NCI-H128 (cell line): ENCODE data around the gene MAN1A1.

ENCODE experiments used
- DNase-seq: peaks from one replicate; lab custom pipeline; 2025; ENCODE audit not compliant: unreplicated experiment; lab: John Stamatoyannopoulos, UW

The MAN1A1 gene

DNA sequence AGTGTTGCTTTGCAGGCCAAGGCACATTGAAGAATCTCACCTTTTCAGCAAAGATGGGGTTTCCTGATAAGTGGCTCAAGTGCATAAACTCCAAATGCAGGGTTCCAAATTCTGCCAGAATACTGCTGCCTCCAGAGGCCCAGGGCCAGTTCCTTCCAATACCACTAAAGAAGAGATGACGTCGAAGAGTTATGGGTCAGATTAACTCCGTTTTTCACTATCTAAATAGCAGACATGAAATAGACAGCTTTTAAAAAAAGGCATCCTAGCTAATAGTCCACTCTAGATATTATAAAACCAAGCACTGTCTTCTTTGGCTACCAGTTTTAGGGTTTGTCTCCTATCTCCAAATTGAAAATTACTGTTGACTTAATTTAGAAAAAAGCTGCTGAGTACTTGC lies 144.8 kb downstream of the MAN1A1 start:
- DNase-seq = no peak

DNA sequence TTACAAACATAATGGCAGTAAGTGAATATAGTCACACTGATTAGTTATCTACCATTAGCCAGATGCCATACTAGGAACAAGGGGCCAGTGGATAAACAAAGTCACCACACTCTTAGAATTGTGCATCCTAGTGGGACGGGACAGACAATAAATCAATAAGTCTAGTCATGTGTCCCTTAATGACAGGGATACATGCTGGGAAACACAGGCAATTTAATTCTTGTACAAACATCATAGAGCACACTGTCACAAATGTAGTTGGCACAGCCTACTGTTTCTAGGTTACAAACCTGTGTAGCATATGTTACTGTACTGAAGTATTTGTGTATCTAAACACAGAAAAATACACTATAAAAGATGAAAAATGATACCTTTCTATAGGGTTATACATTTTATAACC lies 148.1 kb downstream of the MAN1A1 start:
- DNase-seq = no peak

DNA sequence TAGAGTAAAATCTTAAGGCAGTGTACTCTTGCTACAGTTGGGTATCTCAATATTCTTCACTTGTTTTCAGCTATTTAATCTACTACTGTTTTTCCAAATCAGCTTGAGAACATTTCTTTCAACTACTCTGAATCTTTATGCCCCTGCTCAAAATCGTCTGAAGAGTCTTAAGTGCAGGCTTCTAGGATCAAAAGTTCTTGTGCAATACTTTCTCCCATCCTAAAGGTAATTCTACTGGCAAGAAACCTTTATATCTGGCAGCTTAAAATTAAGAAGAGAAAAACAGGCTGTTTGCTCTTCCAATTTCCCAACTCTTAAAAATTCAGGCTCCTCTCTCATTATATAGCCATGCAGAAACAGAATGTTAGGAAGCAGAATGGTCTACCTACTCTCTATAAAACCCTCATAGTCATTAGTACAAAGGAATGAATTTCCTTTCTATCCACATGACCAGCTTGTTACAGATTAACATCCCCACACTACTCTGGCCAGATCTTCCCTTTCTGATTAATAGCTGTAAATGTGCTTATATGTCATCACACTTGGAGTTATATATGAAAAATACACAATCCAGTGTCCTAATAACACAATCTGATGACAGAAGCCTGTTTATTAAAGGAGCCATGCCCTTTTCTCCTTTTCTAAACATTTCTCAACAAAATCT lies 148.9 kb downstream of the MAN1A1 start:
- DNase-seq = no peak

DNA sequence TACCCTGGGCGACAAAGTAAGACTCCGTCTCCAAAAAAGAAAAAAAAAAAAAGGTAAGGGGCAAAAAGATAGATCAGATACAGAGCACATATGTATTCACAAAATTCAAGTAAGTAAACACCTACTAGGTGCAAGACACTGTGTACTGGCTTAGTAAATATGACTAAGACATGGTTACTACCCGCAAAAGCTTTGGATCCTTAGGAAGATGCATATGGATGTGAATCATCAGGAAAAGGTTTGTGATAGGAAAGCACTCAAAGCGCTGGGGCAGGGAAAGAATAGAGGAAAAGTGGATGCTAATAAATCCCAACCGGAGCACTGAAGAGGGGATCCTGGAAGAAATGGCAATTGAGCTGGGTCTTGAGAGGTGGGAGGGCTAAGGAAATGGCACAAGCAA lies 152.3 kb downstream of the MAN1A1 start:
- DNase-seq = no peak

DNA sequence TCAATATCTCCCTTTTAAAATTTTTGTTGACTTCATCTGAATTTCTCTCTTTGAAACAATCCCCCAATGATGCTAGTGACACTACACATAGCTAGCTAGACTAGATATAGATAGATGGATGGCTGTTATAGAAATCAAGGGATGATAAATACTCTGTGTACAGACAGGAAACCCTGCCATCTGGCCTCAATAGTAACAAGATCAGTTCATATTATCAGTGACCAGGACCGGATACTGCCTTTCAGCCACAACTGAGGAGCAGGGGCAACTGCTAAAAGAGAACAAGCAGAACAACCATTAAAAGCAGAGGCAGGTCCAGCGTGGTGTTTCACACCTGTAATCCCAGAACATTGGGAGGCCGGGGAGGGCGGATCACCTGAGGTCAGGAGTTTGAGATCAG lies 152.8 kb downstream of the MAN1A1 start:
- no peak for DNase-seq

DNA sequence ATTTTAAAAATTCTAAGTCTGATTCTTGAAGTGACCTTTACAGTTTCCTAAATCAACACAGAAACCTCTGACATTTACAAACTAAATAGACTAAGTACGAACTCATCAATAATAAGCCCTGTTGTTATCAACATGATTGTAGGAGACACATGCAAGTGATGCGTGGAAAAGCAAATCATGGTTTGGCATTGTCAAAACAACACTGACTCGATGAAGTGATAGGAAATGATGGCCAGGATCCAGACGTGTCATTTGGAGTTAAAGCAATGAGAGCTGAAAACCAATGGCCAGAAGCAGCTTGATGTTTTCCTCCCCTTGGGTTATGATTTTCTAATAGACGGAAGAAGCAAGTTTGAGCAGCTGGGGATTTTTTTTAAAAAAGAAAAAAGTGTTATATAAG lies 153.7 kb downstream of the MAN1A1 start:
- DNase-seq = no peak

DNA sequence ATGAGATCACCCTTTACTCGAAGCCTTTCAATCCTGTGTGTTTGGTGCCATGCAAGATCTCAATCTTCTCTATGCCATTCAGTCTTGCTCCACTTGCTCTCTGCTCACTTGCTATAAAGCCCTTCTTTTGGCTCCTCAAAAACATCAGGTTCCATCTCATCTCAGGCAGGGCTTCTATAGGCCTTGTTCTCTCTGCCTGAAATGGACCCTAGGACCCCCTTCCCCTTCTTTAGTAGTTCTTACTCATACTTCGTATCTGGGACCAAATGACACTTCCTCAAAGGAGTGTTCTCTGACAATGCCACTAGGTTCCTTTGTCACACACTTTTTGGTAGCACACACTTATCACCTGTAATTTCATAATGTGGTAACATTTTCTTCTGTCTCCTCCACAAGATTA lies 154.4 kb downstream of the MAN1A1 start:
- no peak for DNase-seq

DNA sequence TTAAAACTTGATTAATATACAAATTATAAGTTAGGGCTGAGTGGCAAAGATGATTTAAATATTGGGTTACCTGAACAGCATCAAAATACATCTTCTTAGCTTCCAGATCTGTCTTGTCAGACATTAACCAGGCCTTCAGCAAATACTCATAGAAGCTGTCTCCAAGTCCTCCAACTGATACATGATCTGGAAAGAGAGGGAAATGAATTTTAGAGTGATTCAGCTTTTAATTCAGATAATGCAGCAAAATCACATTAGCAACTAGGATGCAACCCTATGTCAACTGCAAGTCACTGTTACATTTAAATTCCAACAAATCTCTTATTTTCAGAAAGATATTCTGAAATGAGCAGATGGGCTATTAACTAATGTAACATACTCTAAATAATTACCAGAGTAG lies 155.9 kb downstream of the MAN1A1 start:
- no peak for DNase-seq

DNA sequence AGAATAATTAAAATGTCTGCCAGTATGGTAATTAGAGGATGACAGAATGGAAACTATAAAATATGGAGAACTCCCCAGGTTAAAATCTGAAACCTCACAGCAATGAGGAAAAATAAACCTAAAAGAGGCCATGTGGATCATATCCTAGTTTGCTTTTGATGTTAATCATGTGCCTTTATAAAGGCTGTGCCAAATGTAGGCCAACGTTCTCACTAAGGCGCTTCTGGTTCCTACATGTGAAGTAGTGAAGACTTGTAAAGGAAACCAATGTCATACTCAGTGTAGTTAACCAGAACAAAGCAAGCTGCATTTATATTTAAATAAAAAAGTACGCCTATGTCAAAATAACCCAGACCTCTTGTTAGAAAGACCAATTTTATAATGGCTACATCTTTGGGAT lies 157.4 kb downstream of the MAN1A1 start:
- no peak for DNase-seq

DNA sequence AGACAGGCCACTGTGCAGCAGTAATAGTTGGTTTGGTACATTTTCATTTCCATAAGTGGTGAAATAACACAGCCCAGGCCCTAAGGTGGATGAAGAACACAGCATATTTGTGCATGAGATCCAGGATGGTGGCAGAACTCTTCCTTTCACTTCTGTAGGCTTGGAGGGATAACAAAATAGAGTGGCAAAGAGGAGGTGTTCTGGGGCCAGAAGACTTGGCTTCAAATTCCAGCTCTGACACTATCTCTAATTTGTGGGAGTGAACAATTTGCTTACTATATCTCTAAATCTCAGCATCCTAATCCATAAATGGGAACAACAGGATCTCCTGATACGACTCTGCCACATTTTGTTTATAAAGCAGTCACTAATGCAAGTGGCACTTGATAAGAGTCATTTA lies 159.4 kb downstream of the MAN1A1 start:
- DNase-seq = no peak

DNA sequence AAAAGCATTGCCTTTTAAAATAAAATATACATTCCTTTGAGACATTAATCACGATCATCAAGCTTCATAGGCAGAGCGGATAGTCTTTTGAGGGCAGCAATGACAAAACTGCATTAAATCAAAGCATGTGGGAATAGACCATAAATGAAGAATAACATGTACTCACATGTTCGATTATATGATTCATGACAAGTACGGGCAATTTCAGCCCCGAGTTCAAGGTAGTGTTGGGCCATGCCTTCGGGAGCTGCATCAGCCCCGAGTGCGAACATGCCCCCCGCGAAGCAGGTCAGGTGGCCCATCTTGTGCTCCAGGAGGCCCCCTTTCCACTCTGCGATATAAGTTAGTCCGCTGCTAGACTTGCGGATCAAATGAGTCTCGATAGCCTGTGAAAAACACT lies 160.1 kb downstream of the MAN1A1 start:
- DNase-seq = no peak

DNA sequence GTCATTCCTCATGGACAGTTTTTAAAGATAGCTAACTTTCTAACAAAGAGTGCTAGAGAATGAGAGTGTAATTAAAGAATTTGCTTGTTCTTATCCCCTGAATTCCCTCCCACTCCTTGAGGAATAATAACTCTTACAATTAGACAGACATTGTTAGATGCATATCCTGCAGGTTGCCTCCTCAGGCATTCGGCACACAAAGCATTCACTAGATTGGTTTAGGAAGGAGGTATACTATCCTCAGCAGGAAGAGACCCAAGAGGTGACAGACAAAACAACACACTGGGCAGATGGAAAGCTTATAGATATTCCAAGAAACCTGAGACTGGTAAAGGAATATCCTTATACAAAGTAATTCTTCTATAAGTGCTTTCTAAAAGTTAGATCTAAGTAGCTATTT lies 162.0 kb downstream of the MAN1A1 start:
- no peak for DNase-seq

DNA sequence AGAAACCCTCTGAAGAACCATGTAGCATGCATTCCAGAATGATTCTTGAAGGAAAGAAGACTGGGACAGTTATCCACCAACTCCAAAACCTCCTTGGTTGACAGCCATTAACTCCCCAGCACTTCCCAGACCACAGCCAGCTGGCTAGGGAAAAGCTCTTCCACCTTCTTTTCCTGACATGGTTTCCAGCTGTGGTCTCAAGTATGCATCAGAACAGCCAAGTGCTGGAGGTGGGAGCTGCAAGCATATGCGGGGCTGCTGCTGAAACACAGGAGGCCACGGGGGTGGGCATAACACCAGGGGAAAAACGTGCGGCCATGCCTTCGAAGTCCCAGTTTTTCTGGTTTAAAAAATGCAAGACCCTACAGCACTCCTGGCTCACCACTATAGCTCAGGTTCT lies 163.1 kb downstream of the MAN1A1 start:
- no peak for DNase-seq

DNA sequence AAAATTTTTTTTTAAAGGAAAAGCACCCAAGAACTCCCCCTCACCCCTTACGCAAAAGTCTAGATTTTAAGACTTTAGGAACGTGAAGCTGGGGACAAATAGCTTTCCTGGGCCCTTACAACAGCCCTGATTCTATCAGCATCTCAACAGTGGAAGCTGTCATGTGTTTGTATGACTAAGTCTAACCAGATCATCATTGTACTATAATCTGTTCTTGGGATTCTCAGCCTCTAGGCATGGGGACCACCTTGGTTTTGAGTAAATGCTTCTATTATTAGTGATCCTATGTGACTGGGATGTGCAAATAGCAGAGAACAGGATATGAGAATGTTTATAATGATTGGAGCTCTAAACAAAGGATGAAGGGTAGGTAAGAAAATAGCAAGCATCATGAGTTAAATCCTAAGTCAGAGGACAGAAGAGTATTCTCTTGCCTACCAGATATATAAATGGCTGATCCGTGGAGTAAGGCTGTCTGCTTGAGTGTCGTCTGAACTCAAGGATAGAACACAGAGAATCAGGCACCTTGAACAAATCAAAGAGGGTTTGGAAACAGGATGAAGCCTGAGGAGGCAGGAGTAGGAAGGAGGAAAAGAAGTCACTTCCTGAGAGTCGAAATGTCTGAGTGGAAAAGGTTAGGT lies 165.4 kb downstream of the MAN1A1 start:
- DNase-seq = no peak

DNA sequence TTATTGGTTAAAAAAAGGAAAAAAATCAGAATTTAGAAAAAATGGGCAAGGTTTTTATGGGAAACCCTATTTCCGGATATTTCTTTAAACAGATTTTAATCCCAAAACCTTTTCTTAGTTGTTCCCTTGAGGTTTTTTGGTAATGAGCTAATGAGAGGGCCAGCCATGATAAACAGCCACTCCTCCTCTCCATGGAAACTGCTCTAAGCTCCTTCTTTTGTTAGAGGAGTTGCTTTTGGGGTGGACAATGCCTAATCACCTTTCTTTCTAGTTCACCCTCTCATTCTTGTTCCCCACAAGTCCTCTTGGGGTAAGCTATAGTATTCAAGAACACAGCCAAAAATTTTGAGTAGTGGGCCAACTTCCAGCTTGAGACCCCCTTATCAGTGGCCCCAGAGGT lies 166.1 kb downstream of the MAN1A1 start:
- DNase-seq = no peak

DNA sequence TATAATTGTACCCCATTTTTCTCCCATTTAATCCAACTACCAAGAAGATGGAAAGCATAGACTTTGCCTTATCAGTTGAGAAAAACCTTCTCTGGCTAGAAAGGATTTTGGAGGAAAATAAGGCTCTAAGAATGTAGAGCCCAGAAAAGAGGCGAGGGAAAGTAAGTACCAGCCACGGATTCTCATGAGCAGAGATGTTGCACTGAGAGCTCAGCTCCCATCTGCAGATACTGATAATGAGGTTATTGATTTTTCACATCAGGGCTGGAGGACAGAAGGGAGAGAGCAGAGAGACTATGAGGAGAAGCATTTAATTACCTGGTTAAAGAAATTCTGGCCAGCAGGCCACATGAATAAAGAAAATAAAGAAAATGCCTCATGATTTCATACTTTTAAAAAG lies 166.7 kb downstream of the MAN1A1 start:
- DNase-seq = no peak

DNA sequence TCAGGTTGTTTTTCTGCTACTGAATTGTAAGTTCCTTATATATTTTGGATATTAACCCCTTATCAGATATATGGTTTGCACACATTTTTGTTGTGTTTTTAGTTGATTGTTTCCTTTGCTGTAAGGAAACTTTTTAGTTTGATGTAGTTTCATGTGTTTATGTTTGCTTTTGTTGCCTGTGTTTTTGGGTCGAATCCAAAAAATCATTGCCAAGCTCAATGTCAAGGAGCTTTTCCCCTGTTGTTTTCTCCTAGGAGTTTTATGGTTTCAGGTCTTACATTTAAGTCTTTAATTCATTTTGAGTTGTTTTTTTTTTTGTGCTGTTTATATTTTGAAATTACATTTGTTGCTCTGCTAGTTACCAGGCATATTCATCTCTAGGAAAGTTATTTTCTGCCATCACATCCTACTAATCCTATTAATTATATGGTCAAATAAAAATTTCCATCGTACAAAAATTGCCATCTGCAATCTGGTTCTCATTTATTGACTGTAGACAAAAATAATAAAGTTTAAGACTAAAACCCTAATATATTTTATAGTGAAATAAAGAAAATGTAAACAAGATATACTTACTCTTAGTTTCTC lies 167.3 kb downstream of the MAN1A1 start:
- DNase-seq = no peak

DNA sequence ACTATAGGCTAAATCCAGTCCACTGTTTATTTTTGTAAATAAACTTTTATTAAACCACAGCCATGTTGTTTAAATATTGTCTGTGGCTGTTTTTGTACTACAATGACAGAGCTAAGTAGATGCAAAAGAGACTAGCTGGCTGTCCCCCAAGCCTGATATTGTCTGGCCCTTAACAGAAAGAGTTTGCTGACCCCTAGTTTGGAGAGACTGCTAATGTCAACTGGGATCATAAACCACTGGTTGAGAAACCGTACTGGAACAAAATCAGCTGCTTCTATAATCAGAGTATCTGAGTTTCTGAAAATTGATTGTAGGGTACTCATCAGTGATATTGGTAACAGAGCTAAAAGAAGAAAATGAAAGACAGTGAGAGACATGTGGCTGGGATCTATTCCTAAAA lies 168.5 kb downstream of the MAN1A1 start:
- no peak for DNase-seq

DNA sequence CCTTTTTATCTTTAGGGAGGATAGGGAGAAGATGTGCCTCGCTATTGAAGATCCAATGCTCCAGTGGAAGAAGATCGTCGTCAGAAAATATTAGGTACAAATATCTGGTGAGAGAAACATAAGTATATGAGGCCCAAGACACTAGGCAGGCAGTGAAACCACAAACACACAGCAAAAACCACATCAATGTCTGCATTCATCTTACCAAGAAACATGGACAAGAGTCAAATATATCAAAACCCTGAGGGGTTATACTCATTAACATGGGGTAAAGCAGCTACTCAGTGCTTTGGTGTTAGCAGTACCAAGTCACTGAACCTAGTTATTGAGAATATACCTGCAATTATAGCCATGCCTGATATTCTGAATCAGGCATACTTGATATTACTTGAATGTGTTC lies 169.7 kb downstream of the MAN1A1 start:
- no peak for DNase-seq

DNA sequence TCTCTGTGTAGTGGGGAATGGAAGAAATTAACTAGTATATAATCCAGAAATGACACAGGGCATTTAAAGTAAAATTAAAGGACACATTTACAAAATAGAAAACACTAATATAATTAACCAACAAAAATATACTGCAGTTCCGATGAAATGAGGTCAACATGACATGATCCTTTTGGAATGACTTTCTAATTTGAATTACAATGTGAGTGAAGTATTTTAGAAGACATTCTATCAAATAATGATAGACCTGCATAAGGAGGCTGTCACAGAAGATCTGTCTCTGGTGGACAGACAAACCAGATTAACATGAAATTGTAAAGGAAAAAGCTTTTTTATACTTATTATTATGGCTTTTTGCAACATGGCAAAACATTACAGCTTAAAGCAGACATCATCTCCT lies 170.5 kb downstream of the MAN1A1 start:
- no peak for DNase-seq

DNA sequence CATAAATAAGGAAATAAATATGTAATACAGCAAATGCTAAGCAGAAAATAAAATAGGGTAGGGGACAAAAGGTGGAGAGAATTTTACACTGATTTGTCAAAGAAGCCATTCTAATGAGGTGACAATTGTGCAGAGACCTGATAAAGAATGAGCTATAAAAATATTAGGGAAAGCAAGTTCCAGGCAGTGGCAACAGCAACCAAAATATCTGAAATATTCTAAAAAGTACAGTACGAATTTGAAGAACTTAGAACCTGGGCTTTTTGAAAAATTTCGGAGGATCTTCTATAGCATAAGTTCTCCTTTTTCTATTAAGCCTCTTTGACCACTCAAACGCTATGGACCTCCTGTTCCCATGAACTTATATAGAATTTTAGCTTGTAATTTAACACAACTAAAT lies 173.1 kb downstream of the MAN1A1 start:
- no peak for DNase-seq

DNA sequence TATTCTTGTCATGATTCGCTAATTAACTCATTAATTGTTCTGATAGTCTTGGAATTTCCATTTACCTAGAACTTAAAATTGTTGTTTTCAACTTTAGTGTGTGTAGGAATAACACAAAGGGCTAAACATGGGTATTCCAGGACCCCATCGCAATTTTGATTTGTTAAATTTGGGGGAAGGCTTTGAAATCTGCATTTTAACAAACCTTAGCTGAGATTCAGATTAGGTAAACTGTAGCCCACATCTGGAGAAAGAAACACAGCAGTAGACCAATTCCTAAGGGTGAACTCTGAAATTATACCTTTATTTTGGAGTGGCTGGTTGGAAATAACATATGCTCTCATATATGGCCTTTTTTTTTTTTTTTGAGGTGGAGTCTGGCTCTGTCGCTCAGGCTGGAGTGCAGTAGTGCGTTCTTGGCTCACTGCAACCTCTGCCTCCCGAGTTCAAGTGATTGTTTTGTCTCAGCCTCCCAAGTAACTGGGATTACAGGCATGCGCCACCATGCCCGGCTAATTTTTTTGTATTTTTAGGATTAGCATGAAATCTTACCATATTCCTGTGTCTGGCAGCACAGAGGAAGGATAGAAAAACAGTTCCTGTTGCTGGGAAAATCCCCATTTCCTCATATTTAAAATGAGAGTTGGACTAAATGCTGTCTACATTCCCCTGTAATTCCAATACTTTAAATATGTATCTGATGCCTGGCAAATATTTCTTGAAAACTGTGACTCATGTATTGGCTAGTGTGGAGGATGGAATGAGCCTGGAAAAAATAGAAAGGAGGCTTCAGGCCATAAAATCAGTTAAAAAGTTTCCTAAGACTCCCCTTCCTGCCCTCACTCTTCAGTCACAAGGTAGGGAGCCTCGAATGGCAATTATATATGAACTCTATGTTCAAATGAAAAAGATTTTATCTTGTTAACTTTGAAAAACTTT lies 174.4 kb downstream of the MAN1A1 start:
- no peak for DNase-seq
